NT2/D1 (cell line): ENCODE results near the gene KIAA0319L.
"Not testable (repeated sequence)": the region's sequence is repeated elsewhere in the genome, so short reads cannot be mapped to it uniquely, and the experiment has no call there.

Source experiments
- SUZ12 ChIP-seq: IDR thresholded peaks from 2 replicates; pipeline ENCODE4 v1.6.1; 2011; ENCODE audit not compliant: insufficient read length, insufficient read depth; ENCODE audit errors: extremely low read depth
- YY1 ChIP-seq: IDR thresholded peaks from 2 replicates; pipeline ENCODE4 v1.6.1; 2011; ENCODE audit not compliant: insufficient read length, insufficient read depth
- ZNF274 ChIP-seq: IDR thresholded peaks from 2 replicates; pipeline ENCODE4 v1.6.1; 2011; ENCODE audit warnings: mild to moderate bottlenecking, low read depth, low read length

GRCh38 chr1:35576766-35577070 is 19.5 kb upstream of the KIAA0319L start:
- not testable (repeated sequence) for TF ChIP-seq ZNF274, YY1, SUZ12
